ENCODE results near the gene MACROD2. TPM values are rescaled to one million over a fixed set of nuclear protein-coding genes. Genes with fewer than 3 reads are reported as not detected.

Gene MACROD2
- polyA plus RNA-seq, 1 donor (not counting 4 experiments of a cell fraction or from before 2014, with no cell fraction given) = 0.71 TPM

DNA sequence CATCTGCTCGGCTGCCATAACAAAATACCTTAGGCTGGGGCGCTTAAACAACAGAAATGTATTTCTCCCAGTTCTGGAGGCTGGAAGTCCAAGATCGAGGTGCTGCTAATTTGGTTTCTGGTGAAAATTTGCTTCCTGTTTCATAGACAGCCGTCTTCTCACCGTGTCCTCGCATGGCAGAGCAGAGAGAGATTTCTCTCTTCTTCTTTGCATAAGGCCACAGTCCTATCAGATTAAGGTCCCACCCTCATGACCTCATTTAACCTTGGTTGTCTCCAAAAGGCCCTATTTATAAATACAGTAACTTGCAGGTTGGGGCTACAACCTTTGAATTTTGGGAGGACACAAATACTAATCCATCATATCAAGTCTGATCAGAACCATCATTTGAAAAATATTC, 2033.6 kb downstream of the MACROD2 start:
- H3K9me1 ChIP-seq (ENCODE audit: control insufficient read depth, extremely low read depth, insufficient read depth, low read length) = no peaks in the 10 kb centered on the region
- H3K27ac ChIP-seq (ENCODE audit: control insufficient read depth, insufficient read depth, low read length) = no peak overlapping the region
- dilution Hi-C loops (cut with MboI; ENCODE audit: extremely low pct_ligation_motif_present, low sequenced_read_pairs) = no loop called here
- H2AFZ ChIP-seq (ENCODE audit: control insufficient read depth, low read length) = no peak overlapping the region
- H3K9me3 ChIP-seq (ENCODE audit: control insufficient read depth, low read depth, low read length) = no peaks in the 10 kb centered on the region
- FAIRE-seq (no peak), DNase-seq (ENCODE audit: low read depth, low spot score) (no peak)
- H3K4me2 ChIP-seq (ENCODE audit: control insufficient read depth, extremely low read depth, insufficient read depth, low read depth, low read length) = no peak overlapping the region
- H3K27me3 ChIP-seq (ENCODE audit: control insufficient read depth, extremely low read depth, insufficient read depth, low read length) = no peaks in the 10 kb centered on the region
- no peak overlapping the region for H3K4me3 ChIP-seq (ENCODE audit: control insufficient read depth in 2 of 3, extremely low read depth in 1 of 3, insufficient read depth in 2 of 3, low read depth in 1 of 3, low read length in 3 of 3)
- H3K4me1 ChIP-seq (ENCODE audit: control insufficient read depth, extremely low read depth, insufficient read depth, low read length) = no peaks in the 10 kb centered on the region
- no peaks in the 10 kb centered on the region for H4K20me1 ChIP-seq (ENCODE audit: control insufficient read depth, extremely low read depth, insufficient read depth, low read length)
- H3K9ac ChIP-seq (ENCODE audit: control insufficient read depth, extremely low read depth, insufficient read depth, low read length) = no peak overlapping the region
- no peaks in the 10 kb centered on the region for H3K36me3 ChIP-seq (ENCODE audit: control insufficient read depth in 2 of 2, extremely low read depth in 1 of 2, insufficient read depth in 2 of 2, low read length in 2 of 2)
- TF ChIP-seq, protein P1, sequence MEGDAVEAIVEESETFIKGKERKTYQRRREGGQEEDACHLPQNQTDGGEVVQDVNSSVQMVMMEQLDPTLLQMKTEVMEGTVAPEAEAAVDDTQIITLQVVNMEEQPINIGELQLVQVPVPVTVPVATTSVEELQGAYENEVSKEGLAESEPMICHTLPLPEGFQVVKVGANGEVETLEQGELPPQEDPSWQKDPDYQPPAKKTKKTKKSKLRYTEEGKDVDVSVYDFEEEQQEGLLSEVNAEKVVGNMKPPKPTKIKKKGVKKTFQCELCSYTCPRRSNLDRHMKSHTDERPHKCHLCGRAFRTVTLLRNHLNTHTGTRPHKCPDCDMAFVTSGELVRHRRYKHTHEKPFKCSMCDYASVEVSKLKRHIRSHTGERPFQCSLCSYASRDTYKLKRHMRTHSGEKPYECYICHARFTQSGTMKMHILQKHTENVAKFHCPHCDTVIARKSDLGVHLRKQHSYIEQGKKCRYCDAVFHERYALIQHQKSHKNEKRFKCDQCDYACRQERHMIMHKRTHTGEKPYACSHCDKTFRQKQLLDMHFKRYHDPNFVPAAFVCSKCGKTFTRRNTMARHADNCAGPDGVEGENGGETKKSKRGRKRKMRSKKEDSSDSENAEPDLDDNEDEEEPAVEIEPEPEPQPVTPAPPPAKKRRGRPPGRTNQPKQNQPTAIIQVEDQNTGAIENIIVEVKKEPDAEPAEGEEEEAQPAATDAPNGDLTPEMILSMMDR (optimal IDR thresholded peaks at IDR 0.05 in 1 of 3, IDR thresholded peaks at IDR 0.05 in 1 of 3, conservative IDR thresholded peaks at IDR 0.05 in 1 of 3; ENCODE audit: extremely low read depth in 1 of 3, insufficient read depth in 2 of 3, low read length in 3 of 3) = no peak
- TF ChIP-seq EZH2 (IDR thresholded peaks at IDR 0.05; ENCODE audit: low read length) = no peak
- H3K79me2 ChIP-seq (ENCODE audit: control insufficient read depth, insufficient read depth, low read length) = no peaks in the 10 kb centered on the region

DNA sequence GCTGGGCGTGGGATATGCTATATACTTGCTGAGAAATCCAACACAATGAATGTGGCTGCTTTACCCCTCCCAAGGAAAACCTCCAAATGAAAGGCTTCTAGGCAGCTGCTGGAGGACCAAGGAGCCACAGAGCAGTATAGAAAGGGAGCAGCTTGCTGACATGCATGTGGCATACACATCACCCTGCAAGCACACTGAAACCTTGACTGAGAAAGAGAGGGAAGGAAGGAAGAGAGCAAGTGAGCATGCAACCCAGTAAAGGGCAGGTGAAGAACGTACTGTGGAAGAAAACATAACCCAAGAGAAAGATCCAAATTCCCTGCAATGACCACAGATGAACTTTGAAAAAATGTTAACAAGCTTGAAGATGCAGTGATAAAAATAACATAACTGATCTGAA, 2034.9 kb downstream of the MACROD2 start:
- Histone ChIP-seq H3K9ac (ENCODE audit: control insufficient read depth, extremely low read depth, insufficient read depth, low read length) (no peak overlapping the region), H2AFZ (ENCODE audit: control insufficient read depth, low read length) (no peak overlapping the region), H3K79me2 (ENCODE audit: control insufficient read depth, insufficient read depth, low read length) (no peaks in the 10 kb centered on the region), H3K36me3 (ENCODE audit: control insufficient read depth in 2 of 2, extremely low read depth in 1 of 2, insufficient read depth in 2 of 2, low read length in 2 of 2) (no peaks in the 10 kb centered on the region), H4K20me1 (ENCODE audit: control insufficient read depth, extremely low read depth, insufficient read depth, low read length) (no peaks in the 10 kb centered on the region), H3K9me3 (ENCODE audit: control insufficient read depth, low read depth, low read length) (no peaks in the 10 kb centered on the region), H3K27ac (ENCODE audit: control insufficient read depth, insufficient read depth, low read length) (no peak overlapping the region), H3K9me1 (ENCODE audit: control insufficient read depth, extremely low read depth, insufficient read depth, low read length) (no peaks in the 10 kb centered on the region), H3K4me3 (ENCODE audit: control insufficient read depth in 2 of 3, extremely low read depth in 1 of 3, insufficient read depth in 2 of 3, low read depth in 1 of 3, low read length in 3 of 3) (no peak overlapping the region), H3K27me3 (ENCODE audit: control insufficient read depth, extremely low read depth, insufficient read depth, low read length) (no peaks in the 10 kb centered on the region), H3K4me1 (ENCODE audit: control insufficient read depth, extremely low read depth, insufficient read depth, low read length) (no peaks in the 10 kb centered on the region), H3K4me2 (ENCODE audit: control insufficient read depth, extremely low read depth, insufficient read depth, low read depth, low read length) (no peak overlapping the region)
- dilution Hi-C loops (cut with MboI; ENCODE audit: extremely low pct_ligation_motif_present, low sequenced_read_pairs) = no loop called here
- FAIRE-seq = no peak
- no peak for TF ChIP-seq EZH2 (IDR thresholded peaks at IDR 0.05; ENCODE audit: low read length)
- TF ChIP-seq, protein P1 (optimal IDR thresholded peaks at IDR 0.05 in 1 of 3, IDR thresholded peaks at IDR 0.05 in 1 of 3, conservative IDR thresholded peaks at IDR 0.05 in 1 of 3; ENCODE audit: extremely low read depth in 1 of 3, insufficient read depth in 2 of 3, low read length in 3 of 3) = no peak
- no peak for DNase-seq (ENCODE audit: low read depth, low spot score)
